GM18870 (cell line): ENCODE data around the gene KCTD18.

Experiments
- ATAC-seq: cut with Tn5 transposase; IDR thresholded peaks from one replicate; pipeline ENCODE4 v1.9.1; 2021; ENCODE audit warnings: moderate library complexity; ENCODE audit not compliant: unreplicated experiment

The KCTD18 gene

GRCh38 chr2:200455958-200456421 is 53.9 kb downstream of the KCTD18 start:
- ATAC-seq, result peak; percentile 66

GRCh38 chr2:200454927-200455801 is 54.7 kb downstream of the KCTD18 start:
- ATAC-seq, result peak; percentile 95

- ATAC-seq, result no peak
Measured at GRCh38 chr2:200453853-200454534, 55.9 kb downstream of the KCTD18 start.

- ATAC-seq, result no peak
Measured at GRCh38 chr2:200453142-200453852, 56.6 kb downstream of the KCTD18 start.

GRCh38 chr2:200452377-200452776 is 57.5 kb downstream of the KCTD18 start:
- no peak for ATAC-seq

GRCh38 chr2:200451511-200451910 is 58.4 kb downstream of the KCTD18 start:
- ATAC-seq, result no peak

GRCh38 chr2:200450288-200450687 is 59.6 kb downstream of the KCTD18 start:
- ATAC-seq, result no peak

GRCh38 chr2:200449149-200449548 is 60.7 kb downstream of the KCTD18 start:
- no peak for ATAC-seq

GRCh38 chr2:200448455-200448854 is 61.4 kb downstream of the KCTD18 start:
- no peak for ATAC-seq

GRCh38 chr2:200447139-200447855 is 62.6 kb downstream of the KCTD18 start:
- ATAC-seq, result no peak

- ATAC-seq, result no peak
Measured at GRCh38 chr2:200446612-200447011, 63.3 kb downstream of the KCTD18 start.

GRCh38 chr2:200445284-200445683 is 64.6 kb downstream of the KCTD18 start:
- no peak for ATAC-seq

GRCh38 chr2:200444530-200444929 is 65.3 kb downstream of the KCTD18 start:
- ATAC-seq, result no peak

GRCh38 chr2:200443916-200444315 is 66.0 kb downstream of the KCTD18 start:
- ATAC-seq, result no peak

- no peak for ATAC-seq
Measured at GRCh38 chr2:200443376-200443775, 66.5 kb downstream of the KCTD18 start.

- ATAC-seq, result no peak
Measured at GRCh38 chr2:200442471-200442870, 67.4 kb downstream of the KCTD18 start.

- ATAC-seq, result no peak
Measured at GRCh38 chr2:200439981-200440380, 69.9 kb downstream of the KCTD18 start.
